Measurements from ENCODE around the gene PCYT1A.
"Not testable (repeated sequence)": the region's sequence is repeated elsewhere in the genome, so short reads cannot be mapped to it uniquely, and the experiment has no call there.

The PCYT1A gene

DNA sequence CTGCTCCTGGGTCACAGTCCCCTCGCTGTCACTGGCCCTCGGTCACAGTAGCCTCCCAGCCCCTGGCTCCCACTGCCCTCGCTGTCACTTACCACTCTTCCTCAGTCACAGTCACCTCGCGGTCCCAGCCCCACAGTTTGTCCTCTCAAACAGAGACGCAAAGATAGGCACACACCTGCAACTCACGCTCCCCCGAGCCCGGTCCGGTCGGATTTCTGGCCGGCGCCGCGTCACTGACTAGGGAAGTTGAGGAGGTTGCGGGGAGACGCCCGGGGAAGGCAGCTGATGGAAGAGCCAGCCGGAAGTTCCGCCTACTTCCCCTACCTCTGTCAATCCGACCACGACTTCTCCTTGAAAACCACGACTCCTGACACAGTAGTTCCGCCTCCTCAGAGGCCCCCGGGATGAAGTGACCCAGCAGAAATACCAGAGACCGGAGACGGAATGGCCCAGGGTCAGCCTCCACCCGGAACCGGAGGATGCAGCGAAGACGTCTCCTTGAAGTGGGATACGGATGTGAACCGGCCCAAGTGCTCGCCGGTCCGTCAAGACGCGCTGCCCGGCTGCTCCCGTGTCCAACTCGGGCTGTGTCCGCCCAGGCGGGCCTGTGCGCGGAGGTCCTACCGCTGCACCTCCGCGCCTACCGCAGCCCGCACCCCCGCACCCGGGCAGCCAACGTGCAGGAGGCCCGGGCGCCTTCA lies at the start of gene PCYT1A:
TSS of gene PCYT1A (minus strand) at position 287 of the 701 bp plus-strand sequence. CDS start 17,195 bp downstream, outside the sequence.
- peak; percentile 88 for DNase-seq

DNA sequence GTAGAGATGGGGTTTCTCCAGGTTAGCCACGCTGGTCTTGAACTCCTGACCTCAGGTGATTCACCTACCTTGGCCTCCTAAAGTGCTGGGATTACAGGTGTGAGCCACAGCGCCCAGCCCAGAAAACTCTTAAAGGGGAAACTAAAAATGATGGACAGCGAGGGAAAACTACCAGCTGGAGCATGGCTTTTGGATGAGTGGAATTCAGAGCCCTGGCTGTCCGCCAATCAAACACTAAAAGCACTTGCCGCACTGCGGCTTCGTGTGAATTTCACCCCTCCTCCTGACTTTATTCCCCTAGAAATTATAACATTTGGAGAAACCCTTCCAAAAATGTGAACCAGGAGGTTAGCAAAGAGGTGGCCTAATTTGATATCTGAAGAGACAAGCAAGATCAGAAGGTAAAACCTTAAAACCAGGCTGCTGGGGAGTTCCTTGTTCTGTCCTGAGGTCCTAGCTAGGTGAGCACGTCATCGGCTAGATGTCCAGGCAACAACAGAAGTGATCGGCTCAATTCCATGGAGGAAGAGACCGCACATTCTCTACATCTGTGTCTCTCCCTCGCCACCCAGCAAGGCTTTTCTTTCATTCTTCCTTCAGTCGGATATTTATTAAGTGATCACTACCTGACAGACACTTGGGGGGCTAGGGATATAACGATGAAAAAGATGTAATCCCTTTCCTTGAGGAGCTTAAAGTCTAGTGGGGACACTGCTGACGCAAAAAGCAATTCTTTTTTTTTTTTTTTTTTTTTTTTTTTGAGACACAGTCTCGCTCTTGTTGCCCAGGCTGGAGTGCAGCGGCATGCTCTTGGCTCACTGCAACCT lies 49.0 kb upstream of the PCYT1A start:
- no peak for DNase-seq

DNA sequence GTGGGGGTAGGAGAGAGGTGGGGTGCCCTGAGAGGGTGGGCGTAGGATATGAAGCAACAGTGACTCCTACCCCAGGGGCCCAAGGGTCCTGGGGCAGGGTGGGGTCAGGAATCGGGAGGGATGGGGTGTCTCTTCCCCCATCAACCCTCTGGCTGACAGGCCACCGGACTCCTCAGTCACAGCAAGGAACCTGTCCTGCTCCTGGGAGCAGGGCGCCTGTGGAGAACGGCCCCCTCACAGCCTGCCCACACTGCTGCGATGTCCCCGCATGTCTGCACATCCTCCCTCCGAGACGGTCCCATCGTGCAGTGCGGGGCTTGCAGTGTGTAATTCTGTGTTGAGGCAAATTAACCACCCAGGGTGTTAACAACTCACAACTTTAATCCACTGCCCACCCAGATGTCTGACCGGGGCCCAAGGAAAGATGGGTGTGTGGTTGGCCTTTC lies 48.0 kb upstream of the PCYT1A start:
- DNase-seq = no peak

DNA sequence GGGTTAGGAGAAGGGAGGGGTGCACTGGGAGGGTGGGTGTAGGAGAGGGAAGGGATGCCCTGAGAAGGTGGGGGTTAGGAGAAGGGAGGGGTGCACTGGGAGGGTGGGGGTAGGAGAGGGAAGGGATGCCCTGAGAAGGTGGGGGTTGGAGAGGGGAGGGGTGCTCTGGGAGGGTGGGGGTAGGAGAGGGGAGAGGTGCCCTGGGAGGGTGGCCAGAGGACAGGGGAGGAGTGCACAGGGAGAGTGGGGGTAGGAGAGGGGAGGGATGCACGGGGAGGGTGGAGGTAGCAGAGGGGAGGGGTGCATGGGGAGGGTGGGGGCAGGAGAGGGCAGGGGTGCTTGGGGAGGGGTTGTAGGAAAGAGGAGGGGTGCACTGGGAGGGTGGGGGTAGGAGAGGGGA lies 47.5 kb upstream of the PCYT1A start:
- no peak for DNase-seq

DNA sequence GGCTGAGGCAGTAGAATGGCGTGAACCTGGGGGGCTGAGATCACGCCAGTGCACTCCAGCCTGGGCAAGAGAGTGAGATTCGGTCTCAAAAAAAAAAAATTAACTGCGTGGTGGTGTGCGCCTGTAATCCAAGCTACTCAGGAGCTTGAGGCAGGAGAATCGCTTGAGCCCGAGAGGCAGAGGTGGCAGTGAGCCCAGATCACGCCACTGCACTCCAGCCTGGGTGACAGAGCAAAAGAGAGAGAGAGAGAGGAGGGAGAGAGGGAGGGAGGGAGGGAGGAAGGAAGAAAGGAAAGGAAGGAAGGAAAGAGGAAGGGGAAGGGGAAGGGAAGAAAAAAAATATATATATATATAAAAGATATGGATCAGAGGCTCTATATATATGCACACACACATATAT lies 44.6 kb upstream of the PCYT1A start:
- no peak for DNase-seq

DNA sequence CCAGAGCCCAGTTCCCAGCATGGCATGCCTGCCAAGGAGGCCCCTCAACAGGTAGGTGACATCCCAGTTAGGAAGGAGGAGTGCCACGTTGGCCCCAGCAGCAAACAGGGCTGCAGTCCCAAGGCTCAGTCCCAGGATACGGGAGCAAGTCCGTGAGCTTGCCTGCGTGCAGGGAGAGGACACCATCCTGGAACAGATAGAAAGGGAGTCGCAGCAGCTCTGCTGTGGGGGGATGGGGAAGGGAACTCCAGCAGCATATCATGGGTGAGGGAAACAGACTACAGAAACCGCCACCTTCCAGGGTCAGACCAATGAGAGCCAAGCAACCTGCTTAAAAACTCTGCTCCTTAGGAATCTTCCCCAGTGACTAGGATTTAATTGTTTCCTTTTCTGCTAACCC lies 39.9 kb upstream of the PCYT1A start:
- no peak for DNase-seq

DNA sequence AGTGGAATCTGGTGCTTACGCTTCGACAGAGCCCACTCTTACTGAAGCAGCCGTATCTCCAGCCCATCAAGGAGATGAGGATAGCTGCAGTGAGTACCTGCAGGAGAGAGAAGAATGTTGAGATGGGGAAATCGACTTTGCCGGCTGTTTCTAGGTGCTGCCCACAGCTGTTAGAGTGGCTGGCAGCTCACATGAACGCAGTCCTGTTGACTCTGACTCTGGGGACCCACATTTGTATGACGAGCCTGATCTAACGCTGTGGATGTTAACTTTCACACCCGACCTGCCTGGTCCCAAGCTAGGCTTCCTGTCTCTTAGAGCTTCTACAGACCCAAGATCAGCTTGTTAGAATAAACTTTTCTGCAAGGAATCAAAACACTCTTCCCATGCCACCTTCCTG lies 39.4 kb upstream of the PCYT1A start:
- no peak for DNase-seq

DNA sequence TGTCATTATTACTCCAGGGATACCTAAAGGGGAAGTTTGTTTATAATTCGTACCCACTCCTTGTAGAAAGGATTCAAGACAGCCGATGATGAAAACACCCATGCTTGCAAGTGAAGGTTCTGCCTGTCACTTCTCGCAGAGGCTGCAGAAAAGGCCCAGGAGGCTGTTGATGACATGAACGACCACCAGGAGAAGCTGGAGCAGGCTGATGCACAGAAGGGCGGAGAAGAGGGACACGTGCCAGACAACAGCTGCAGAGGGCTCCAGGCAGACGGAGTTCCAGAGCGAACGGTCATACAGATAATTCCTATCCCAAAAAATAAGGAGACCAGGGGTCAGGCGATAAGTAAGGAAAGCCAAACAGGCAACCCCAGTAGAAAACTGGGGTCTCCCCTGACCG lies 36.2 kb upstream of the PCYT1A start:
- DNase-seq = peak; percentile 9

DNA sequence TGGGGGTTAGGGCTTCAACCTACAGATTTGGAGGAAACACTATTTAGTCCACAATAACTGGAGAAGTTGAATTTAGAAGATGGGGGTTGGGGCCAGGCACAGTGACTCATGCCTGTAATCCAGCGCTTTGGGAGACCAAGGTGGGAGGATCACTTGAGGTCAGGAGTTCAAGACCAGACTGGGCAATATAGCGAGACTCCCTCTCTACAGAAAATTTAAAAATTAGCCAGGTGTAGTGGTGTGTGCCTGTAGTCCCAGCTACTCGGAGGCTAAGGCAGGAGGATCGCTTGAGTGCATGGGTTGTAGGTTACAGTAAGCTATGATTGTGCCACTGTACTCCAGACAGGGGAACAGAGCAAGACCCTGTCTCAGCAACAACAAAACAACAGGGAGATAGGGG lies 35.5 kb upstream of the PCYT1A start:
- no peak for DNase-seq

DNA sequence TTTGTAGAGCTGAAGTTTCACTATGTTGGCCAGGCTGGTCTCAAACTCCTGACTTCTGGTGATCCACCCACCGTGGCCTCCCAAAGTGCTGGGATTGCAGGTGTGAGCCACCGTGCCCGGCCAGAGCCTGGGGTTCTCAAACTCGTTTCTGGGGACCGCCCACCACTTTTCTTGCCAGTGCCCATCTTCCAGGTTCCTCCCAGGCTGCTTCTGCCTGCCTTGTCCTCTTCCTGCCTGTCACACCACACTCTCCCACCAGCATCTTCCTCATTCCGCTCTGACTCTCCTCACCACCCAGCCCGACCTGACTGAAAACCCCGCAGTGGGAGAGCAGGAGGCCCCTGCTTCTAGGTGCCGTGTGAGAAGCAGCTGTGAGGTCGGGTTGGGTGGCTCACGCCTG lies 33.6 kb upstream of the PCYT1A start:
- DNase-seq = no peak

DNA sequence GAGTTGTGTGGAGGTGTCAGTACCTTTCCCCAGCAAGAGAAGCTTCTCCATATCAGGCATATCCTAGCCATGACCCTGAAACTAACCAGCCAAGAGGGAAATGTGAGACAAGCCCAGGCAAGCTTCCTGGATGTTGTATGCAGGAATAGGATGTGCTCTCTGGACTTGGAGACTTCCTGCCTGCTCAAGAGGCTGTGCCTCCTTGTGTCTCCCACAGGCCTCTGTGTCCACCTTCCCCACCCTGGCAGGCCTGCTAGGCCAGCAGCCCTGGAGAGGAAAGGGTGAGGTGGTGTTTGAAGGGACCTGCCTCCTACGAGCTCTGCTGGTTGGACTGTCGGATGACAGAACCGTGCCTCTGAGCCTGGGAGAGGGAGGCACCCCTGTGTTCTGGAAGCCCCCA lies 32.6 kb upstream of the PCYT1A start:
- no peak for DNase-seq

DNA sequence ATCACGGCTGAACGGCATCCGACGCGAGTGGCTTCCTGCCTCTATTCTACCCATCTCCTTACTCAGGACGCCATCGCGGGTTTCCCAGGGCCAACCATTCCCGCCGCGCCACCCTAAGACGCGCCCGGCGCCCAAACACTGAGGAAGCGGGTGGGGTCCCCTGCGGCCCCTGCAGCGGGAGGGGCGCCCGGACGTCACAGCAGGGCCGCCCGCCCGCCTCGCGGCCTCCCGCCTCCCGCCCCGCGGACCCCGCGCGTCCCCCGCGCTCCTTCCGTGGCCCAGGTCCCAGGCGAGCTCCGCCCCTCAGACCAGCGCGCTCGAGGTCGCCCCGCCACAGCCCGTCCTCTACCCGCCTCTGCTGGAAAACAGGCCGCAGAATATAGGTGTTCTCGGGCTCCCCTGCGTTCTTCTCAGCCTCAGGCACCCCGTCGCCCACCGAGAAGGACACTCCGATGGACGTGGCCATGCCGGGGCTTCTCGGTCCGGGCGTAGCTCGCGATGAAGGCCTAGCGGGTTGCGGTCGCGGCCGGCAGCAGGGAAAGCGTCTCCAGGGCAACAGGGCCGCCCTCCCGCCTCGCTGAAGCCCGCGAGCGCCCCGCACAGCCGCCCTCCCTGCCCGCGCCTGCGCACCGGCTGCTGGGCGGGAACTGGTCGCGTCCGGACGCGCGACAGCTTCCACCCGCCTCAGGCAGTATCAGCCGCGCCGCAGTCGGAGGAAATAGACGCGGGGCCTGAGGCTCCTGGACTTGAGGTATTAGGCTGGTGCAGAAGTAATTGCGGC lies 30.4 kb upstream of the PCYT1A start, which contains the start of gene DYNLT2B:
TSS of gene DYNLT2B (minus strand) at position 554 of the 781 bp plus-strand sequence. CDS start at position 466, 88 bp downstream.
- peak; percentile 80 for DNase-seq

DNA sequence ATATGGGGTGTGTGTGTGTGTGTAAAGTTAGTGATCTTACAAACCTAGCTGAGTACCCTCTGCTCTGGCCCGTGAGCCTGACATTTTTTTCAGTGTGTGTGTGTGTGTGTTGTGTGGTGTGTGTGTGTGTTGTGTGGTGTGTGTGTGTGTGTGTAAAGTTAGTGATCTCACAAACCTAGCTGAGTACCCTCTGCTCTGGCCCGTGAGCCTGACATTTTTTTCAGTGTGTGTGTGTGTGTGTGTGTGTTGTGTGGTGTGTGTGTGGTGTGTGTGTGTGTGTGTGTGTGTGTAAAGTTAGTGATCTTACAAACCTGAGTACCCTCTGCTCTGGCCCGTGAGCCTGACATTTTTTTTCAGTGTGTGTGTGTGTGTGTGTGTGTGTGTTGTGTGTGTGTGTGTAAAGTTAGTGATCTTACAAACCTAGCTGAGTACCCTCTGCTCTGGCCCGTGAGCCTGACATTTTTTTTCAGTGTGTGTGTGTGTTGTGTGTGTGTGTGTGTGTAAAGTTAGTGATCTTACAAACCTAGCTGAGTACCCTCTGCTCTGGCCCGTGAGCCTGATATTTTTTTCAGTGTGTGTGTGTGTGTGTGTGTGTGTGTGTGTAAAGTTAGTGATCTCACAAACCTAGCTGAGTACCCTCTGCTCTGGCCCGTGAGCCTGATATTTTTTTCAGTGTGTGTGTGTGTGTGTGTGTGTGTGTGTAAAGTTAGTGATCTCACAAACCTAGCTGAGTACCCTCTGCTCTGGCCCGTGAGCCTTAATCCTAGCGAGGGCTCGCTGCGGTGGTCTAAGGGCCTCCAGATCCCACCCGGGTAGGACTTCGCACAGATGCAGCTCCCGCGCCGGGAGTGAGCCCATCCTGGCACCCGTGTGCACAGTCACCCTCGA lies 29.5 kb upstream of the PCYT1A start:
- not testable (repeated sequence) for DNase-seq

DNA sequence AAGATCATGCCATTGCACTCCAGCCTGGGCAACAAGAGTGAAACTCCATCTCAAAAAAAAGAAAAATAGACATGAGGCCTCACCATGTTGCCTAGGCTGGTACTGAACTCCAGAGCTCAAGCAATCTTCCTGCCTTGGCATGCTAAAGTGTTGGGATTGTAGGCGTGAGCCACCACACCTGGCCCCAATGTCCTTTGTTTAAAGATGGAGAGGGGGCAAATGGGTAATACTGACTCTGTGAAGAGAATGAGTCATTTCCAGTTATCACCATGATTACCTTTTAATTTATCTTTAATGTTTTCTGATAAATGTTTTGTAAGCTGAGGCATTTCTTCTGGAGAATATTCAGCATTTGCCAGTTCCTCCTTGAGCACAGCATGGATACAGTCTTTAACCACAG lies 28.3 kb upstream of the PCYT1A start:
- DNase-seq = no peak

DNA sequence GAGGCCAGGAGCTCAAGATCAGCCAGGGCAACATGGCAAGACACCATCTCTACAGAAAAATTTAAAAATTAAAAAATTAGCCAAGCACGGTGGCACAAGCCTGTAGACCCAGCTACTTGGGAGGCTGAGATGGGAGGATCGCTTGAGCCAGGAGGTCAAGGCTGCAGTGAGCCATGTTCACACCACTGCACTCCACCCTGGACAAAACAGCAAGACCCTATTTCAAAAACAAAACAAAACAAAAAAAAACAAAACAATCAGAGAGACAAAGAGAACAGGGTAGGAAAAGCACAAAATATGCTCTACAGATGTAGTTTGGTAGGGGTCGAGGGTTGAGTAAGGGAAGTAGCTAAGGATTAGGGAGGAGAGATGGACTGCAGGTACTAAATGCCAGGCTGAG lies 27.1 kb upstream of the PCYT1A start:
- DNase-seq = no peak

DNA sequence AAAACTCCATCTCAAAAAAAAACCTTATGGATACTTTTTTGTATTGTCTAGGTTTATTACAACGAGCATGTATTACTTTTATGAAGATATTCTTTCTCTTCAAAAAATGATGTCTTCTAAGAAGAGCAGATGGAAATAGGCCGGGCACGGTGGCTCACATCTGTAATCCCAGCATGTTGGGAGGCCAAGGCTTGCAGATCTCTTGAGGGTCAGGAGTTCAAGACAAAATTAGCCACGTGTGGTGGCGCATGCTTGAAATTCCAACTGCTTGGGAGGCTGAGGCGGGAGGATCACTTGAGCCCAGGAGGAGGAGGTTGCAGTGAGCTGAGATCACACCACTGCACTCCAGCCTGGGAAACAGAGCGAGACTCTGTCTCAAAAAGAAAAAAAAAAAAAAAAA lies 26.6 kb upstream of the PCYT1A start:
- not testable (repeated sequence) for DNase-seq

DNA sequence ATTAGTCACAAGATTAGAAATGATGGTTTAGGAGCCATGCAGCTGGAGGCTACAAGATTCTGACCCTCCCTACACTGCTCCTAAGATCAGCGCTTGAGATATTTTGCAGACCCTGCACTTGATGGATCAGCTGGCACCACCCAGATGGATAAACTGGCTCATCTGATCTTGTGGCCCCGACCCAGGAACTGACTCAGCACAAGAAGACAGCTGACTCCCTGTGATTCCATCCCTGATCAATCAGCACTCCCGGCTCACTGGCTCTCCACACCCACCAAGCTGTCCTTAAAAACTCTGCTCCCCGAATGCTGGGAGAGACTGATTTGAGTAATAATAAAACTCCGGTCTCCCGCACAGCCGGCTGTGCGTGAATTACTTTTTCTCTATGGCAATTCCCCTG lies 15.4 kb upstream of the PCYT1A start:
- DNase-seq = not testable (repeated sequence)

DNA sequence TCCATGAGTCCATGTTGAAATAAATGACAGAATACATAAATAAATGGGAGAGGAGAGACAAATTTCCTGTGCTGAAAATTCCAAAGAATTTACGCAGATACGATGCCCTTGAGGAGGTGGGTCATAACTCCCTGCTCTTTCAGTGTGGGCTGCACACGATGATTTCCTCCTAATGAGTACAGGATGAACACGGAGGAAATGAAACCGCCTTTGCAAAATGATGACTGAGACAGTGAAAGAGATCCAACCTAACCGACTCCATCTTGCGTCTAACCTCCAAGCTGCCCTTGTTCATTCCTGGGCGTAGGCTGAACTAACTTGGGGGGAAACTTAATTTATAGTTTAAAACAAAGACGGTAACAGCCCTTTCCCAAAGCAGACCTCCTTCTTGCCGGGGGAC lies 15.0 kb upstream of the PCYT1A start:
- not testable (repeated sequence) for DNase-seq

DNA sequence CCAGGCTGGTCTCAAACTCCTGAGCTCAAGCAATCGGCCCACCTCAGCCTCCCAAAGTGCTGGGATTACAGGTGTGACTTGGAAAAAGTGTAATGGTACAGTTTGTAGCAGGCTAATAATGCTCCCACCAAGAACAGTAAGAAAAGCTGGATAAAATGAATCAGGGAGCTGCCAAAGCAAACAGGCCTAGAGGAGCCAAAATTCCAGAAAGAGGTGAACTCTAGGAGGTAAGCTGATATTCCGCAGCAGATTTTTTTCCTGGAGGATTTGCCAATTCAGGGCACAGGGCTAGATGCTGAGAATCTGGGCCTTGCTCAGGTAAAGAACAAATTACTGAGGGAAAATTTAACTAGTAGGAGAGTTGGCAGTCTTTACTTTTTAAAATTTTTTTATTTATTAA lies 11.0 kb upstream of the PCYT1A start:
- no peak for DNase-seq

DNA sequence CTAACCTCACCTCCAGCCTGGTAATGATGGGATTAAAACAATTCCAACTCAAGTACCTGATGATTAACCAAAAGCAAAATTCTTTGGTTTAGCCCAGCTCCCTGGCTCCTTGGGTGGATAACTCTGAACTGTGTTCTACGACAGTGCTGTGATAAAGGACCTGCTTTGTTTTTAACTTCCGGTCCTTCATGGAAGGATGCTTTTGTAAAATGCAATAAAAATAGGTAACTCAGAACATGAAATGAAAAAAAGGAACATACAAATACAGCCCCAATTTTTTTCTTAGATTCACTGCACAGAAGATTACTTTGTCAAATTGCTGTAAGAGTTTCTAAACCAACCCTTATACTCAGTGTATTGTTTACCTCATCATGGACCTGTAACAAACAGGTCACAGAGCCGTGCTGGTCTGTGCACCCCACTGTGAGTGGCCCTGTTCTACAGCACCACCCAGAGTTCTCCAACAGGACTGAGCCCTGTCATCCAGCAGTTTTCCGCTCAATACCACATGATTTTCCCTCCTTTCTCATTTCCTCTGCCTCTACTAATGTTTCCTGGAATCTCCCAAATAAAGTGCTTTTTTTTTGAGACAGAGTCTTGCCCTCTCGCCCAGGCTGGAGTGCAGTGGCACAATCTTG lies 4.9 kb upstream of the PCYT1A start:
- DNase-seq = no peak

DNA sequence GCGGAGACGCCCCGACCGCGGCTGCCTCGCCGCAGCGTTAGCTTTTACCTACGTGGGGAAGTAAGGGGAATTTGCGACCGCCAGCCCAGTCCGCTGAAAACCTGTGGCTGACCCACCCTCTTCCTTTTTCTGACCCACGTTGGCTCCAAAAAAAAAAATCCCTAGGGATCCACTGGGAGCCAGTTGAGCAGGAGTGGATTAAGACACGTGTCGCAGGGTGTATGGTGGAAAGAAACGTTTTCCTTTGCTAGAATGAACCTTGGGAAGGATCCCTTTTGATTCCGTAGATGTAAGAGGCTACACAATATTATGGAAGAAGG lies 575 bp upstream of the PCYT1A start:
- no peak for DNase-seq

DNA sequence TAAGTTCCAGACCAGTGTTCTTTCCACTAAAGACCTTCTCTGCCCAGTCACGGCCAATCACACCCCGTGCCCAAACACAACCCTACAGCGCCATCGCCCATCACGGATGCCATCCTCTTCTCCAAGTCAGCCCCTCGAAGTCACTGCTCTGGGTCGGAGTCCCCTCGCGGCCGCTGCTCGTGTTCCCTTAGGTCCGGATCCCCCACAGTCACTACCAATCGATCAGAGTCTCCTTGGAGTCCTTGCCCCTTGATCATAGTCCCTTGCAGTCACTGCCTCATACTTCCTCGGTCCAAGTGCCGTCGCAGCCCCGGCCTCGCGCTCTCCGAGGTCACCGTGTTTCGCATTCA lies 461 bp downstream of the PCYT1A start:
- DNase-seq = no peak

Data from NCI-H526 treated with DMSO at 0.1 percent for 48 hours (cell line).